GM19324 (cell line): ENCODE data around the gene CALML4.
"Not testable (repeated sequence)": the region's sequence is repeated elsewhere in the genome, so short reads cannot be mapped to it uniquely, and the experiment has no call there.

Source experiments
- ATAC-seq: cut with Tn5 transposase; IDR thresholded peaks from one replicate; pipeline ENCODE4 v1.9.1; 2021; ENCODE audit warnings: mild to moderate bottlenecking, moderate library complexity; ENCODE audit not compliant: unreplicated experiment, low FRiP score

CALML4 gene, protein sequence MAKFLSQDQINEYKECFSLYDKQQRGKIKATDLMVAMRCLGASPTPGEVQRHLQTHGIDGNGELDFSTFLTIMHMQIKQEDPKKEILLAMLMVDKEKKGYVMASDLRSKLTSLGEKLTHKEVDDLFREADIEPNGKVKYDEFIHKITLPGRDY

DNA sequence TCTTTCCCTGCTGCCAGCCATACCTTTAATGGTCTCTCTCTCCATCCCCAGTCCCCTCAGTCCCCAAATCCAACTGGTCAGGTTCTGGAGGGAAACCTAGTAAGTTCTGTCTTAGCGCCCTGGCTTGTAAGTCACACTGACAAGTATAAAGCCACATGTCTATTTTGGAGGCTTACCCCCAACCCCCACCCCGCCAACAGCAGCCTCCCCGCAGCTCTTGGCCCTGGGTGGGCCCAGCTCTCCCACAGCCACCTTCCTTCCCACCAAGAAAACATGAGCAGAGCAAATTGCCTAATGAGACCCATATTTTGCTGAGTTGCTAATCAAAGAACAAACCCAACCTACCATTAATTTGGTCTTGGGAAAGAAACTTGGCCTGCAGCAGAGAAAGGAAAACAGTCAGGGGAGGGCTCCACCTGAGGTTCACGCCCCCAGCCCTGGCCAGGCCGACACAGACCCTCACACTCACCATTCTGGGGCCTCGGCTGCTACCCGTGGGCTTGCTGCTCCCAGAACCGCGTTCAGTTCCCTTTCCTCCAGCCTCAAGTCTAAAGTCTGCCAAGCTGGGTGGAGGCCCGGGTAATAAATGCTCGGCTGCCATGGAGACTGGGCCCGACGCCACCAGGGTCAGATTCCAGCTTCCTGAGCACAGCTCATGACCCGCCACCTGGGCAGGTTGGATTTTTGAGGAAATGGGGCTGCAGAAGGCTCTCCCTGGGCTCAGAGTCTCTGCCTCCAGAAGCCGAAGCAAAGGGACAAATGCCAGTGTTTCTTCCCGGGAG lies at the start of gene CALML4:
Gene CALML4 (minus strand): TSS at position 557 of the 782 bp plus-strand sequence. CDS start 85 bp downstream, at position 472.
- ATAC-seq = no peak

DNA sequence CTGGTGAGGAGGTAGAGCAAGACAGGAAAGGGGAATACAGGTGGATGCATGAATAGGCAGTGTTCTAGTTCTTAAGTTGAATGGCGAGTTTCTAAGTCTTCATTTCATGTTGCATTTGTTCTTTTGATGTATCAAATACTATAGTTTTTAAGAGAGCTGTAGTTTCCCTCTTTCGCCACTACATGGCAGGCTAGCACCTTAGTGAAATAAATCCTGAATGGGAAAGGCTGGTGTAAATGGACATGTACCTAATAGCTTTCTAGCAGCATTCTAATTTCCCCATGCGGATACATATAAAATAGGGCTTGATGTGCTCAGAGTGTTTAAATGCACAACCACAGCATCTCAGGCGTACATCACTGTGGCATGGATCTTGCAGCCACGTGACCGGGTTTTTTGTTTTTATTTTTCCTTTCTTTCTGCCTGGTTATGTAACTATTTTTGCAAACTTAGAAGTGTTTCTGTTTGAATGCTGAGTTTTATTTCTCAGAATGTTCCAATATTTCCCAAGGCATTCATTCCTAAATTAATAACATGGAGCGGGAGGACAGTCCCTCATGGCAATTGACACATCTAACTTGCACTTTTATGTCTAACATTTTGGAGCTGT lies 47.9 kb upstream of the CALML4 start:
- ATAC-seq = no peak

DNA sequence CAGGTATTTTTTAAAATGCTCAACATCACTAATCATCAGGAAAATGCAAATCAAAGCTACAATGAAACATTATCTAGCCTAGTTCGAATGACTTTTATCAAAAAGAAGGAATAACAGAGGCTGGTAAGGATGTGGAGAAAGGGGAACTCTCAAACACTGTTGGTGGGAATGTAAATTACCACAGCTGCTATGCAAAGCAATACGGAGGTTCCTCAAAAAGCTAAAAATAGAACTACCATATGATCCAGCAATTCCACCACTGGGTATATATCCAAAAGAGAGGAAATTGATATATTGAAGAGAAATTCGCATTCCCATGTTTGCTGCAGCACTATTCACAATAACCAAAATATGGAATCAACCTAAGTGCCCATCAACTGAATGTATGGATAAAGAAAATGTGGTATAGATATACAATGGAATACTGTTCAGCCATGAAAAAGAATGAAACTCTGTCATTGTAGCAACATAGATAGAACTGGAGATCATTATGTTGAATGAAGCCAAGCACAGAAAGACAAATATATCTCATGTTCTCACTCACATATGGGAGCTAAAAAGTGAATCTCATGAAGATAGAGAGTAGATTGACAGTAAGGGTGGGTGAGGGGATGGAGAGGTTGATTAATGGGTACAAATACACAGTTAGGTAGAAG lies 44.1 kb upstream of the CALML4 start:
- no peak for ATAC-seq

DNA sequence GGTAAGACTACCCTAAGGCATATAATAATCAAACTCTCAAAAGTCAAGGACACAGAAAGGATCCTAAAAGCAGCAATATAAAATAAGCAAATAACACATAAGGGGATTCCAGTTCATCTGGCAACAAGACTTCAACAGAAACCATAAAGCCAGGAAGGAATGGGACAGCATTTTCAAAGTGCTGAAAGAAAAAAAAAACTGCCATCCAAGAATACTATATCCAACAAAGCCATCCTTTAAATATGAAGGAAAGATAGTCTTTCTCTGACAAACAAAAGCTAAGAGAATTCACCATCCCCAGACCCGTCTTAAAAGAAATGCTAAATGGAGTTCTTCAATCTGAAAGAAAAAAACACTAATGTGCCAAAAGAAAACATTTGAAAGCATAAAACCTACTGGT lies 39.1 kb upstream of the CALML4 start:
- no peak for ATAC-seq

DNA sequence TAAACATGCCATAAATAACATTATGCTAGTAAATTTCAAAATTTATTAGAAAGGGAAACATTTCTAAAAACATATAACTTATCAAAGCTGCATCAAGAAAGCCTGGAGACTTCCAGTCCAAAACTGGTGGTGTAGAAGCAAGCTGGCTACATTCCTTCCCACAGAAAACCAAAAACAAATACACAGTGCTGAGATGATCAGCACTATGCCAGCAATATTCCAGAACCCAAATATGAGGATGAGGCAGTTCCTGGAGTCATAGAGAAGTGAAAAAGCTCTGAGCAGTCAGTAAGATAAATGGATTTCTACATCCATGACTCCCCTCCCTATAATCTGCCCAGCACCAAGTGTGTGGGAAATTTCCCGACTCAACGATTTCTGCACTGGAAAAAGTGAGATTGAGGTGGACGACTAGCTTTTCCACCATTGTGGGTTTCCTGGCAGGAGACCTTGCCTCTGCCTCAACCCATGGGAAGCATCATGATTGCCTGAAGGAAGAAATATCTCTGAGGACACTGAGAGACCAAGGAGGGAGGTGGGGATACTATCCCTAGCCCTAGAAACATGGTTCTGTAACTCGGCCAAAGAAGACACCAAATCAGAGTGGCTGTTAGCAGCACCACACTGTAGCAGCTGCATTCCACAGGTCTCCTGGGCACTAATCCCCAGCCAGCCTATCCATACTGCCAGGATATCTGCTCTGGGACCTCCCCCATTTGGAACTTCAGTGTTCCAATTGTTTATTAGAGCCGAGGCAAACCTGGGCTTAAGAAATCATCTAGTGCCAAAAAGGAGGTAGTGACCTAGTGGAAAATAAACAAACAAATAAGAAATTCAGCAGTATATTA lies 36.2 kb upstream of the CALML4 start:
- ATAC-seq = no peak

DNA sequence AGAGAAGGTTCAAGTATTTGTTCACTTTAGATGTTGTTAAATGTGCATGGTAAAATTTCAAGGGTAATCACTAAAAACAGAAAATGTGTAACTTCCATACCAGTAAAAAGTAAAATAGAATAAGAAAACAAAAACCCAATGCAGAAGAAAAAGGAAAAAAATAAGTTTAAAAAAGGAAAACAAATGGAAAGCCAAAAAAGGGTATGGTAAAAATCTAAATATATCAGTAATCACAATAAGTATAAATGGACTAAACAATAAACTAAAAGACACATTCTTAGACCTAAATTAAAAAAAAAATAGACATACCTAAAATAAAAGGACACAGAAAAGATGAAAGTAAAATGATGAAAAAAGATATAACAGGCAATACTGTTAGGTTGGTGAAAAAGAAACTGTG lies 33.9 kb upstream of the CALML4 start:
- no peak for ATAC-seq

DNA sequence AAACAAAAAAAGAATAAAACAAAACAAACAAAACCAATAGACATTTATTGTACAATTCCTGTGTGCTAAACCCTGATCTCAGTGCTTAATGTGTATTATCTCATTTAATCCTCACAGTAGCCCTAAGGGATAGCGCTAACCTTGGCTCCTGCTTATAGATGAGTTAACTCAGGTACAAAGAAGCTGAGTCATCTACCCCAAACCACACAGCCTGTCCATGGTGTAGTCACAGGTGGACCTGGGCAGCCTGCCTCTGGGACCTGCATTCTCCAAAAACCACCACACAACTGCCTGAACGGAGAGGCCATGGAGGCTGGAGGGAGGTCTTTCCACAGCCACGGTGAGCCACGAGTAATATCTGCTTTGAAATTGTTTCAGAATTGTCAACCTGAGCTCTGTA lies 29.9 kb upstream of the CALML4 start:
- no peak for ATAC-seq

DNA sequence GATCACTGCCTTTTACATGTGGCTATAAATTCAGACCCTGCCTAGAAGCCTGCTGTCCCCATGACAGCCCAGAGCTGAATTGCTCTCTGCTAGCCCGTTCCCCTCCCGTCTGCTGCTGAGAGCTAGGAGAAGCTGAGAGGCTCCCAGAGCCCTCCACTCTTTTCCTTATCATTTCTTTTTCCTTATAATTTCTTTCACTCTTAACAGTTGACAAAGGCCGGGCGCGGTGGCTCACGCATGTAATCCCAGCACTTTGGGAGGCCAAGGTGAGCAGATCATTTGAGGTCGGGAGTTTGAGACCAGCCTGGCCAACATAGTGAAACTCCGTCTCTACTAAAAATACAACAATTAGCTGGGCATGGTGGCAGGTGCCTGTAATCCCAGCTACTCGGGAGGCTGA lies 29.4 kb upstream of the CALML4 start:
- not testable (repeated sequence) for ATAC-seq

DNA sequence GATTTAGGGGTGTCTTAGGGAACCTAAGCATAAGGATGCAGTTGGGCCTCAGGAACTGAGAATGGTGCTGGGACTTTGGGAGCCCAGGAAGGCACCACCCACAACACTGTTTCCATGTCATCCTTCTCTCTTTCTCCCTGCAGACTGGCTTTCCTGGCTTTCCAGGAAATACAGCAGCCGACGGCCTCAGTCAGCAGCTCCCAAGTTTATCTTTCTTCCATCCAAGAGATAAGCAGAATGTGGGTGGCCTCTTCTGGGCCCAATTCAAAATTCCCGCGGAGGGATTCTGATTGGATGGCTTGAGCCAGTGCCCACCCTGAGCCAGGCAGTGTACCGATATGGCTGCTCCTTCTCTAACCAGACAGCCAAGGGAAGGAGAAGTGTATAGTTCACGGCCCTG lies 28.9 kb upstream of the CALML4 start:
- no peak for ATAC-seq

DNA sequence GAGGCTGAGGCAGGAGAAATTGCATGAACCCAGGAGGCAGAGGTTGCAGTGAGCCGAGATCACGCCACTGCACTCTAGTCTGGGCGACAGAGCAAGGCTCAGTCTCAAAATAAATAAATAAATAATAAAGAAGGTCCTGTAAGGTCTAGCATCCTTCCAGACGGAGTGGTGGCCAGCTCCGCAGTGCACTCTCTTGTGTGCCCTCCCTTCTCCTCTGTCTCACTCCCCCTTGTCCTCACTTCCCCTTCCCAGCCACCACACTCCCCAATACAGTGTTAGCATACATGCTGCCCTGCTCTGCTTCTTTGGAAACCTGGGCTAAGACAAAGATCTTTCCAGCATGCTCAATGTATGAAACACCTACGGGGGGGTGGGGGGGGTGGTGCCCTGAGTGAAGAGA lies 27.8 kb upstream of the CALML4 start:
- ATAC-seq = no peak

DNA sequence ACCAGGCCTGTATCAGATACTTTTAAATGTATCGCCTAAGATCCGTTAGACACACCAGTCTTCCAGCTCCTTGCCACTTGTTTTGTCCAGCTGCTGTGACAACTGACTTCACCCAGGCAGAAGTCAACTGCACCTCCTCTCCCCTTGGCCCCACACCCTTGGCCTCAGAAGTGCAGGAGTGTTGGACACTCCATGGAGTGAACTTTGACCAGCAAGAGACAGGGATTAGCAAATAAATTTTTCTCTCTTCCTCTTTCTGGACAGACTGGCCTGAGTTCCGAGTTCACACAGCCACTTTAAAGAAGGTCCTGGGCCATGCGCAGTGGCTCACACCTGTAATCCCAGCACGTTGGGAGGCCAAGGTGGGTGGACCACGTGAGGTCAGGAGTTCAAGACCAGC lies 27.3 kb upstream of the CALML4 start:
- no peak for ATAC-seq

DNA sequence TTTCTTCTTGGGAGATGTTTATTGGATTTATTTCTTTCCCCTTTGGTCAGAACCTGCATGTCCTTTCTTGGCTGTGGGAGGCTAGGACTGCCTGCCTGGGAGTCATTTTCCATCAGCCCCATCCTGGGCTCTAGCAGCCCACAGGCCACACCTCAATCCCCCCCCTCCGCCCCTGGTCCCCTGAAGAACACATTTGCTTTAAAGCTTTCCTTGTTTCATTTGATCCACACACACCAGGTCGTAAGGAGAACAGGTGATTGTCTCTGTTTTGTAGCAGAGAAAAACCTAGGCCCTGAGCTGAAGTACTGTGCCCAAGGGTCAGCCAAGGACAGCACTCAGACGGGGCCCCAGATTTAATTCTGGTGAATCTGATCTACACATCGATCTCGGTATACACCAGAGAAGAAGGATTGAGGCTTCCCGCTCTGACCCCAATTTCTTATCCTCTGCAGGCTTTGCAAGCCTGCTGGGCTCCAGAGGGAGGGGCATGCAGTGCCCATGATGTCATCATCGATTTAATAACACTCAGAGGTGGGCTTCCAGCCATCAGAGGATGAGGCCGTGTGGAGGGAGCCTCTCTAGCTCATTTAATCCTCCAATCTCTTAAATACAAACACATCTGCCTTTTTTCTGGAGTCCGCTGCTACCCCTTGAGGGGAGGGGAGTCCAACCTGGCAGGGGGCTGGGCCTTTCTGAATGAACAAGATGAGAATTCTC lies 26.1 kb upstream of the CALML4 start:
- no peak for ATAC-seq

DNA sequence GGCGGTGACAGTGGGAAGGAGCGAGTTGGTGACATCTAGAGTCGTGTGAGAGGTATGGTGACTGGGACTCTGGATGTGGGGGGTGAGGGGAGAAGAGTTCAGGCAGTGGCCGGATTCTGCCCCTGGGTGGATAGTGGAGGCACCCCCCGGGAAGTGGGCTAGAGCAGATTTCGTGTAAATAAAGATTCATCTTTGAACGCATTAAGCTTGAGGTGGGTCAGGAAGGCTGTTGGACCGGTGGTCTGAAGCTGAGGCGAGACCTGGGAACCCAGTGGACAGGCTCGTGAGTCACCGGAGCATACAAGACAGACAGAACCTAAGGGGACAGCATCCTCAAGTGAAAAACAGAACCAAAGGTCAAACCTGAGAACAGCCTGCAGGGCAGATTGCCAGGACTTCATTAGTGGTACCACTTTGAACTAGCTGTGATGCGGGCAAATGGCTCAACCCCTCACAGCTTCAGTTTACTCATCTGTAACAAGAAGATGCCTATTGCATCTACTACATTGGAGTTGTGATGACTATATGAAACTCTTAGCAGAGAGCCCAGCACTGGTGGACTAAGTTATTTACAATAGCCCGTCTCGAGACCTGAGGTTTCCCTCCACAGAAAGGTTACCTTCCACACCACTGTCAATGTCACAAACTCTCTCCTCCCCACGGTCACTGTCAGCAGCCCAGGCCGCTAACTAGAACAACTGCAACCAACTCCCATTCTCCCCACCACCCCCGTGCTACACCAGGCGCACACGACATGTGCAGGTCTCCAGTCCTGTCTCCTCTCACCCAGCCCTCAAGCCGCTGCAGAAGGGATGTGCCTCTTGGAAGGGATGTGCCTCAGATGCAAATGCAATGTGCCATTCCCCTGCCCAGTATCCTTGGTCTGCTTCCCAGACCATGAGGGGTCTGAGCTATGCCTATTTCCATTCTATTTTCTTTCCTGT lies 25.3 kb upstream of the CALML4 start:
- ATAC-seq = peak; percentile 2

DNA sequence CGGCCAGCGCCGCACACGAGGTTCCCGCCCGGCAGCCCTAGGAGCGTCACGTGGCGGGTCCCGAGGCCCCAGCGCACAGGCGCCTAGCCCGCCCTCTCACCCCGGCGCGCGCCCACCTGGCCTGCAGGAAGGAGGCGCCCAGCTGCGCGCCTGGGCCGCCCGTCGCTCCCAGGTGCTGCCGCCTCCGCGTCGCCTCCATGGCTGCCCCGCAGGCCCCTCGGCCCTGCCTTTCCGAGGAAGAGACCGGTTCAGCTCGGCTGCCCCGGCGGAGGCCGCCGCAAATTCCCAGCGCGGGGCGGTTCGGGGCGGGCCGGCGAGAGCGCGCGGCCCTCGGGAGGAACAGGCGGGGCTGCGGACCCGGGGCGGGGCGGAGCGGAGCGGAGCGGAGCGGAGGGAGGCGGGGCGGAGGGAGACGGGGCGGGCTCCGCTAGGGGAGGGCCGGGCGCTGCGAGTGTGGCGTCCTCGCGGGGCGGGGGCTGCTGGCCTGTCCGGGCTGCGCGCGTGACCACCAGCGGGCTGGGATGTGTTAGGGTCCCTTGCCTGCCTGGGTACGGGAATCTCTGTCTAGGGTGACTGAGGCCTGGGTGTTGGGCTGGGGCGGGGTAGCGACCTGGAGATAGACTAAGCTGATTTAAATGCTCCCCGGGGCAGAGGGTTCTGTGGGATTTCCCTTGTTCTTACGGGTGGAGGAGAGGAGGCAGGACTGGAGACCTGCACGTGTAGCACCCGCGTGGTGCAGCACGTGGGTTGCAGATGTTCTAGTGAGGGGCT lies 24.4 kb upstream of the CALML4 start, which contains the start of gene CLN6:
Gene CLN6 (minus strand): TSS at position 343 of the 771 bp plus-strand sequence. CDS start 144 bp downstream, at position 199.
- ATAC-seq = peak; percentile 78

DNA sequence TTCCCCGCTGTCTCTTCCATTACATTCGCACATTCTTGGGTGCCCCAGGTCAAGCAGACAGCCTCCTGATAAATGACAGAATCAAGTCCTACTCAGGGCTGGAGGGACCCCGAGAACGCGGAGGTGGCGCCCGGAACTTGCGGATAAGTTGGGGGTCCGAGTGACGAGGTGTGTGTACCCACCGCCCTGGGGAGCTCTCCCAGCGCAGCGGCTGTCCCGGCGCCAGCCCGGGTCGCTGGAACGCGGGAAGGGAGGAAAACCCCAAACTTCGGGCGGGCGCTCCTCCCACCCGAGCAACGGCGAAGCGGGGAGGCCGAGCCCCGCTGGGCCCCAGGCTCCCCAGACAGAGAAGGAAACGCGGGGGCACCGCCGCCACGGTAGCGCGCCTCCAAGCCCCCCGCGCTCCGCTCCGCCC lies 23.8 kb upstream of the CALML4 start:
- ATAC-seq = no peak

DNA sequence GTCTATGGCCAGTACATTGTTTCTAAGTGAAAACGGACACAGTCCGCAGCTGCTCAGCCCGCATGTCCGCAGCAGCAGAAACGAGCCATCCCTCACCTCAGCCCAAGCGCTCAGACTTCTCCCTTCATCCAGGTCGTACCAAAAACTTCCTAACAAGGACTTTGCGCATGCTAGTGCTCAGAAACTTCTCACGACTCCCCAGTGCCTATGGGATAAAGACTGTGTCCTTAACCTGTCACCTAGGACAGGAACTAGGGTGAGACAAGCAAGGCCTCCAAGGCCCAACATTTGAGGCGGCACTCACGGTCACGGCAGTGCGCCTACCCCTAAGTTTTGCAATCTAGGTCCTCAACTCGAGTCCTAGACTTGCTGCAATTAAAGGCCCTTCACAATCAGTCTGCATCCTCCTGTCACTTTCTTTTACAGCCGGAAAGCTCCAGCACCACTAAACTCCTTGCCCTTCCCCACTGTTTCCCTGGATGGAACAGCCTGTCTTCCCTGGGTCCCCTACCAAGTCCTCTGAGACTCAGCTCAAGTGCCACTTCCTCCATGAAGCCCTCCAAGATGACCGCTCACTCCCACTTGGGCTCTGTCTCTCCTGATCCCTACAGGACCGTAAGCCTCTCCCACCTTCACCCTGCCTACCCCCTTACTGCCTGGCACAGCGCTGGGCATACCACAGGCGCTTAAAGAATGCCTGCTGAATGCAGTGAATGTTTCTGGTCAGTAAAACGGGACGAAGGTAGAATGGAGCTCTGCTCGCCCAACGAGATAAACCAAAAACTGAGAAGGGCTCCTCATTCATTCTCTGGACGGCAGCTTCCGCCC lies 23.2 kb upstream of the CALML4 start:
- no peak for ATAC-seq

DNA sequence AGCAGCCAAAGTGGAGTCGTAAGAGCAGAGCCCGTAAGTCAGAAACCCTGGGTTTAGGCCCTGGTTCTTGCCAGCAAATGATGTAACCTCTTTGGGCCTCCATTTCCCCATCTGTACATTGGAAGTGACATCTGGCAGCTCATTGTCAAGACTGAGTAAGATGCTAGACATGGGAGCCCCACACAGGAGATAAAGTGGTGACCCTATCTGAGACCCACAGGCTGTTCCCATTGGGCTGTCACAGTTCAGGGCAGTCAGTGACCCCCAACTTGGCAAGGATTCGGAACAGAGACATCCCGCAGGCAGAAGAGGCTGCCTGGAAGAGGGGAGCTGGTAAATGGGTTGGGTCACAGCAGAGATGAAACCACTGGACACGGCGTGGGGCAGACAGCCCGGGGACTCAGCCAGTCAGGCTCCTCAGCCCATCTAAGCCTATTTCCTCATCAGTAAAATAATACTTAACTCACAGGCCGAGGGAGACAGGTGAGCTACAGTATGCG lies 22.6 kb upstream of the CALML4 start:
- ATAC-seq = no peak
